Measurements from ENCODE around the gene NCK2. TPM values are rescaled to one million over a fixed set of nuclear protein-coding genes. Genes with fewer than 3 reads are reported as not detected.
"Not testable (repeated sequence)": the region's sequence is repeated elsewhere in the genome, so short reads cannot be mapped to it uniquely, and the experiment has no call there.

Gene NCK2
- total RNA-seq, 1 donor from 2014 or later, result 82.9 TPM

DNA sequence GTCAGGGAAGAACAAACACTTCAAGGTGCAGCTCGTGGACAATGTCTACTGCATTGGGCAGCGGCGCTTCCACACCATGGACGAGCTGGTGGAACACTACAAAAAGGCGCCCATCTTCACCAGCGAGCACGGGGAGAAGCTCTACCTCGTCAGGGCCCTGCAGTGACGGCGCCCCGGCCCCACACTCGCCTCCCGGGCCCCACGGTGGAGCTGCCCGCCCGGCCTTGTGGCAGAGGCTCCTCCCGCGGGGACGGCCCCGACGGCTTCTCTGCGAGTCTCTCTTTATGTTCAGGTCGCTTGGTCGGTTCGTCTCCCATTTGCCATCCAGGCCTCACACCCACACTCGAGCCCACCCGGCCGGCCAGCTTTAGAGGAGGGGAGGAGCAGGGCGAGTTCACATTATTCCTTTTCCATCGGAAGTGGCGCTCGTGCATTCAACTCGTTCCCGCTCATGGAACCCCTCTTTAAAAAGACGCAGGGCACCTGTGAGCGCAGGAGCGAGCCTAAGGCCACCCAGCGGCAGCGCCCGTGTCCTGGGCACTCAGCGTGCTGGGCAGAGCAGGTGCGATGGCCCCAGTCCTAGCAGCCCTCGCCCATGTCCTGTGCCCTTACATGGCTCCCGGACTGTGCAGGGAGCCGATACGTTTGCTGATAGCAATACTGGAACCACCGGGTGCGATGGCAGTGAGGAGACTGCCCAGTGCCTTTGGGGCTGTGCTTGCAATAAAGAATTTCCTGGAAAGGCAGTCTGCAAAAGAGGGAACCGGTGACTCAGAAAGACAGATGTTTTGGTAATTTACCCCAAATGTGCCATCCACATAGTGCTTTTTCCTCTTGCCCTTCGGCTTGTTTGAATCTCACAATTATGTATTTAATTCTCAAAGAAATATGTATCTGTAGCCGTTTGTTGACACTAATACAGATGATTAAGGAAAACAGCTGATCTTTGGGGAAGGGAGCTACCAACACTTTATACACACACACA is 148.6 kb downstream of the NCK2 start:
- Histone ChIP-seq H3K4me3 (ENCODE audit: low read depth, low read length) (no peak overlapping the region), H3K36me3 (ENCODE audit: control insufficient read depth, insufficient read depth, low read length) (peaks cover 1% of the 10 kb centered on the region), H3K27me3 (ENCODE audit: control insufficient read depth, insufficient read depth, low read length) (no peaks in the 10 kb centered on the region)
- TF ChIP-seq, protein P1, sequence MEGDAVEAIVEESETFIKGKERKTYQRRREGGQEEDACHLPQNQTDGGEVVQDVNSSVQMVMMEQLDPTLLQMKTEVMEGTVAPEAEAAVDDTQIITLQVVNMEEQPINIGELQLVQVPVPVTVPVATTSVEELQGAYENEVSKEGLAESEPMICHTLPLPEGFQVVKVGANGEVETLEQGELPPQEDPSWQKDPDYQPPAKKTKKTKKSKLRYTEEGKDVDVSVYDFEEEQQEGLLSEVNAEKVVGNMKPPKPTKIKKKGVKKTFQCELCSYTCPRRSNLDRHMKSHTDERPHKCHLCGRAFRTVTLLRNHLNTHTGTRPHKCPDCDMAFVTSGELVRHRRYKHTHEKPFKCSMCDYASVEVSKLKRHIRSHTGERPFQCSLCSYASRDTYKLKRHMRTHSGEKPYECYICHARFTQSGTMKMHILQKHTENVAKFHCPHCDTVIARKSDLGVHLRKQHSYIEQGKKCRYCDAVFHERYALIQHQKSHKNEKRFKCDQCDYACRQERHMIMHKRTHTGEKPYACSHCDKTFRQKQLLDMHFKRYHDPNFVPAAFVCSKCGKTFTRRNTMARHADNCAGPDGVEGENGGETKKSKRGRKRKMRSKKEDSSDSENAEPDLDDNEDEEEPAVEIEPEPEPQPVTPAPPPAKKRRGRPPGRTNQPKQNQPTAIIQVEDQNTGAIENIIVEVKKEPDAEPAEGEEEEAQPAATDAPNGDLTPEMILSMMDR (IDR thresholded peaks at IDR 0.05; ENCODE audit: insufficient read depth, low read length, poor library complexity, severe bottlenecking), result no peak
- no peak for DNase-seq (ENCODE audit: low read depth)

DNA sequence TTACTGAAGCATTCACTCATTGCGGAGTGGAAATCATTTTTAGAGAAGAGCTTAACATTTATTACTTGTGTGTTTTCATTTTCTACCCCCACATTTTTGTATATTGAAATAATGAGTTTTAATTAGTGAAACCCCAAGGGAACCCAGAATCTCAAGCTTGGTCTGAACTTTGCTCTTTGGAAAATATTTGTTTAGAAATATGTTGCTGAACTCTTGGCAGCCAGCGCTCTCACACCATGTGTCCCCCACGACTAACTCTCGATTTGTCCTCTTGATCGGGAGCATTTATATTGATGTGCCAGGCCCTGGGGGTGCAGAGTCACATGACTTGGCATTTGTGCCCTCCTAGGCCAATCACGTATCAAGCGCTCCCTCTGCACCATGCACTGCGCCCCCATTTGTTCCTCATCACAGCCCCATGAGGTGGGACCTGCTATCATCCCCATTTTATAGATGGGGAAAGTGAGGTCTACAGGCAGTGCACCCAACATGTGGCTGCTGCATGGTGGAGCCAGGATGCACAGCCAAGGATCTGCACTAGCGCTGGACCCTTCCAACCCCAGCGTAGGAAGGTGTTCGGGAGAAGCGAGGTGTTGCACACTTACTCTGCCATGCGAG is 149.7 kb downstream of the NCK2 start:
- no peaks in the 10 kb centered on the region for H3K27me3 ChIP-seq (ENCODE audit: control insufficient read depth, insufficient read depth, low read length)
- H3K36me3 ChIP-seq (ENCODE audit: control insufficient read depth, insufficient read depth, low read length), result peaks cover 1% of the 10 kb centered on the region
- no peak for DNase-seq (ENCODE audit: low read depth)
- TF ChIP-seq, protein P1 (IDR thresholded peaks at IDR 0.05; ENCODE audit: insufficient read depth, low read length, poor library complexity, severe bottlenecking), result no peak
- H3K4me3 ChIP-seq (ENCODE audit: low read depth, low read length), result no peak overlapping the region

DNA sequence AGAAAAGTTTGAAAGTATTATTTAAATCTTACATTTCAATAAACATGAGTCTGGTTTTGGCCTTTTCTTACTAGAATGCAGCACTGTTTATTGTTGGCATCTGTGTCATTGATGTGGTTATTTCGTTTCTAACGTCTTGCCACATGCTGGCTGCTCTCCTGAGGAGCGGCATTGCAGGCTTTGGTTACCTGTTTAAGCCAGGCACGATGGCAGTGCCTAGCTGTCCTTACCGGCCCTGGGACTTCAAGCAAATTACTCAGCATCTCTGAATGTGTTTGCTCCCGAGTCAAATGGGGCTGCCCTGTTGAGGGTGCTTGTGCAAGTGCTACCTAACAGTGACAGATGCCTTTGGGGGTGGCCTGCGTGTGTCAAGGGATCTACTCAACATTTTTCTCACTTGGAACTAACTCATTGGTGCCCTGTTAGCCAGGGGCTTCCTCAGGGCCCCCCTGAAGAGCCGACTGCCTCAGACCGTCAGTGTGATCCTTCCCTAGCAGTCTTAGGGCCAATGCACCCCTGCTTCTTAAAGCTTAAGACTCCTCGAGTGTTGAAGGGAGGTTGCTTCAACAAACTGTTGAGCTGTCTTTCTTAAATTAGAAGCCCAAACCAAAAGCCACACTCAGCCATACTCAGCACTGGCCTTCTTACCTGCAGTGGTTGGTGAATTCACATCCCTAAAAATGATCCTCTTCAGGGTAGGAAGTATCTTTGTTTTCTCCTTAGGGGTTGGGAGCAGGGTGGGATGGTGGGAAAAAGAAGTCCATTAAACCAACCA is 151.5 kb downstream of the NCK2 start:
- Histone ChIP-seq H3K4me3 (ENCODE audit: low read depth, low read length) (no peak overlapping the region), H3K27me3 (ENCODE audit: control insufficient read depth, insufficient read depth, low read length) (no peaks in the 10 kb centered on the region), H3K36me3 (ENCODE audit: control insufficient read depth, insufficient read depth, low read length) (peaks cover 1% of the 10 kb centered on the region)
- TF ChIP-seq, protein P1 (IDR thresholded peaks at IDR 0.05; ENCODE audit: insufficient read depth, low read length, poor library complexity, severe bottlenecking), result no peak
- DNase-seq (ENCODE audit: low read depth), result no peak

DNA sequence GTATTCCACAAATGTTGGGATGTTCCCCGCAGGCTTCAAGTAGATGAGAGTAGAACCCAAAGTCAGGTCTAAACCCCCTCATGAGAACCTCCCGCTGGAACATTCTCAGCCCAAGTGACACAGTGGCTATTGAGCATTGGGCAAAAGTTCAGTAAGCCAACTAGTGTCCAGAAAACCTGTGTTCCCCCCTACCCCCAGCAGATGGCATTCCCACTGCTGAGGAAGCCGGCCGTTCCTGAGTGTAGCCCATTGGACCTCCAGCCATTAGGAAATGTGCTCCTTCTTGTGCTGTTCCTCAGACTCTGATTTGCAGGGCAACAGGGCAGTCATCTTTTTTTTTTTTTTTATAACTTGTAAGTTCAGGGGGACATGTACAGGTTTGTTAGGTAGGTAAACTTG is 152.1 kb downstream of the NCK2 start:
- Histone ChIP-seq H3K4me3 (ENCODE audit: low read depth, low read length) (no peak overlapping the region), H3K27me3 (ENCODE audit: control insufficient read depth, insufficient read depth, low read length) (no peaks in the 10 kb centered on the region), H3K36me3 (ENCODE audit: control insufficient read depth, insufficient read depth, low read length) (peaks cover 1% of the 10 kb centered on the region)
- TF ChIP-seq, protein P1 (IDR thresholded peaks at IDR 0.05; ENCODE audit: insufficient read depth, low read length, poor library complexity, severe bottlenecking), result no peak
- no peak for DNase-seq (ENCODE audit: low read depth)

DNA sequence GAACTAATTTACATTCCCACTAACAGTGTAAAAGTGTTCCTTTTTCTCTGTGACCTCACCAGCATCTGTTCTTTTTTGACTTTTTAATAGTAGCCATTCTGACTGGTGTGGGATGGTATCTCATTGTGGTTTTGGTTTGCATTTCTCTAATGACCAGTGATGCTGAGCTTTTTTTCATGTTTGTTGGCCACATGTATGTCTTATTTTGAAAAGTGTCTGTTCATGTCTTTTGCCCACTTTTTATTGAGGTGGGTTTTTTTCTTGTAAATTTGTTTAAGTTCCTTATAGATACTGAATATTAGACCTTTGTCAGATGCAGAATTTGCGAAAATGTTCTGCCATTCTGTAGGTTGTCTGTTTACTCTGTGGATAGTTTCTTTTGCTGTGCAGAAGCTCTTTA is 153.0 kb downstream of the NCK2 start:
- not testable (repeated sequence) for H3K4me3 ChIP-seq (ENCODE audit: low read depth, low read length); H3K27me3 ChIP-seq (ENCODE audit: control insufficient read depth, insufficient read depth, low read length); DNase-seq (ENCODE audit: low read depth); H3K36me3 ChIP-seq (ENCODE audit: control insufficient read depth, insufficient read depth, low read length)
